HG03095 (cell line): ENCODE data around the gene ARL15.
"Not testable (repeated sequence)": the region's sequence is repeated elsewhere in the genome, so short reads cannot be mapped to it uniquely, and the experiment has no call there.

ENCODE experiments used
- ATAC-seq: cut with Tn5 transposase; IDR thresholded peaks from one replicate; pipeline ENCODE4 v1.9.1; 2021; ENCODE audit warnings: moderate library complexity; ENCODE audit not compliant: unreplicated experiment

The ARL15 gene

GRCh38 chr5:54049144-54049543 is 261.2 kb downstream of the ARL15 start:
- ATAC-seq = no peak

GRCh38 chr5:54045077-54045792 is 265.1 kb downstream of the ARL15 start:
- no peak for ATAC-seq

GRCh38 chr5:54044276-54044675 is 266.1 kb downstream of the ARL15 start:
- not testable (repeated sequence) for ATAC-seq

GRCh38 chr5:54040804-54041203 is 269.6 kb downstream of the ARL15 start:
- ATAC-seq = no peak

- no peak for ATAC-seq
Observed at GRCh38 chr5:54040018-54040417, 270.4 kb downstream of the ARL15 start.

- no peak for ATAC-seq
Observed at GRCh38 chr5:54037205-54037604, 273.2 kb downstream of the ARL15 start.

GRCh38 chr5:54030981-54031380 is 279.4 kb downstream of the ARL15 start:
- no peak for ATAC-seq

GRCh38 chr5:54024466-54024865 is 285.9 kb downstream of the ARL15 start:
- no peak for ATAC-seq

- ATAC-seq = no peak
Observed at GRCh38 chr5:54022223-54022622, 288.1 kb downstream of the ARL15 start.

GRCh38 chr5:54021431-54022164 is 288.8 kb downstream of the ARL15 start:
- no peak for ATAC-seq

- no peak for ATAC-seq
Observed at GRCh38 chr5:54018438-54018837, 291.9 kb downstream of the ARL15 start.

GRCh38 chr5:54017580-54017979 is 292.8 kb downstream of the ARL15 start:
- ATAC-seq = no peak

- no peak for ATAC-seq
Observed at GRCh38 chr5:54013556-54014194, 296.7 kb downstream of the ARL15 start.

GRCh38 chr5:54009828-54010227 is 300.5 kb downstream of the ARL15 start:
- no peak for ATAC-seq

- ATAC-seq = no peak
Observed at GRCh38 chr5:54009357-54009756, 301.0 kb downstream of the ARL15 start.

- ATAC-seq = no peak
Observed at GRCh38 chr5:54007827-54008777, 302.3 kb downstream of the ARL15 start.

- no peak for ATAC-seq
Observed at GRCh38 chr5:54004697-54005096, 305.7 kb downstream of the ARL15 start.

- ATAC-seq = no peak
Observed at GRCh38 chr5:54002779-54003178, 307.6 kb downstream of the ARL15 start.

- ATAC-seq = no peak
Observed at GRCh38 chr5:54001976-54002775, 308.2 kb downstream of the ARL15 start.

- no peak for ATAC-seq
Observed at GRCh38 chr5:54000011-54000410, 310.4 kb downstream of the ARL15 start.
